H1 (cell line): ENCODE results near the gene OXLD1. TPM values are rescaled to one million over a fixed set of nuclear protein-coding genes. Genes with fewer than 3 reads are reported as not detected.

ENCODE experiments used
- CTCF ChIA-PET: fragments of 300-600 bp; sonication (Branson Sonifier 250); formaldehyde crosslinking; loops from one replicate; lab custom pipeline; 2021; ENCODE audit not compliant: partially characterized antibody; lab: Charles Lee
- POLR2A ChIA-PET: fragments of 300-600 bp; sonication (Branson Sonifier 250); formaldehyde crosslinking; loops from one replicate; lab custom pipeline; 2021; ENCODE audit warnings: inconsistent platforms; ENCODE audit not compliant: partially characterized antibody; lab: Charles Lee
- DNase-seq, 2 experiments: peaks; one replicate each; pipeline versions ENCODE4 v3.0.0 to v3.0.0-alpha.2; 2010 to 2022; ENCODE audit warnings: low spot score in 2 of 2, low read depth in 1 of 2, mixed read lengths in 1 of 2
- FAIRE-seq: peaks from 2 replicates; lab custom pipeline; 2011; peaks lifted over from hg19 to GRCh38; lab: Jason Lieb, UNC
- H2AFZ ChIP-seq: 2 replicates; pipeline ENCODE4 v1.8.1; 2012; ENCODE audit warnings: low read length, inconsistent platforms
- H2AK5ac ChIP-seq: 2 replicates; pipeline ENCODE4 v1.6.1; 2013; ENCODE audit warnings: low read depth, low read length
- H2BK120ac ChIP-seq: replicated peaks from 2 replicates; pipeline ENCODE3; 2013; ENCODE audit warnings: low read depth, low read length, inconsistent platforms
- H2BK12ac ChIP-seq: 2 replicates; pipeline ENCODE4 v1.6.1; 2013; ENCODE audit warnings: low read depth, low read length
- H2BK15ac ChIP-seq: 2 replicates; pipeline ENCODE4 v1.6.1; 2013; ENCODE audit warnings: low read length
- H2BK20ac ChIP-seq: 2 replicates; pipeline ENCODE4 v1.6.1; 2013; ENCODE audit warnings: low read length
- H2BK5ac ChIP-seq: 2 replicates; pipeline ENCODE4 v1.6.1; 2013; ENCODE audit warnings: low read depth, low read length
- H3K14ac ChIP-seq: 2 replicates; pipeline ENCODE4 v1.6.1; 2013; ENCODE audit warnings: inconsistent platforms; ENCODE audit not compliant: insufficient read length
- H3K18ac ChIP-seq: 2 replicates; pipeline ENCODE4 v1.6.1; 2013; ENCODE audit warnings: low read length; ENCODE audit errors: extremely low read depth
- H3K23ac ChIP-seq: 2 replicates; pipeline ENCODE4 v1.6.1; 2013; ENCODE audit warnings: inconsistent platforms; ENCODE audit not compliant: insufficient read length
- H3K23me2 ChIP-seq: 2 replicates; pipeline ENCODE4 v1.6.1; 2013; ENCODE audit warnings: low read depth, low read length
- H3K27ac ChIP-seq: 2 replicates; pipeline ENCODE4 v1.6.1; 2011; ENCODE audit warnings: low read depth, low read length, inconsistent platforms
- H3K27me3 ChIP-seq, 4 experiments: replicated peaks in 1 of 4; 1 replicate in 1 of 4; 2 replicates in 3 of 4; pipeline versions ENCODE4 v1.6.1 to v1.8.1; 2011 to 2013; ENCODE audit warnings: low read length in 3 of 4, mild to moderate bottlenecking in 3 of 4, inconsistent platforms in 2 of 4, mixed read lengths in 2 of 4, moderate library complexity in 1 of 4; ENCODE audit not compliant: control insufficient read depth in 3 of 4, insufficient read depth in 3 of 4; ENCODE audit errors: extremely low read depth in 1 of 4
- H3K36me3 ChIP-seq, 4 experiments: 2 replicates each; pipeline versions ENCODE4 v1.6.1 to v1.8.1; 2011 to 2013; ENCODE audit warnings: mild to moderate bottlenecking in 4 of 4, low read length in 3 of 4, moderate library complexity in 2 of 4, control low read depth in 1 of 4, inconsistent platforms in 1 of 4; ENCODE audit not compliant: insufficient read depth in 4 of 4, control insufficient read depth in 2 of 4
- H3K4ac ChIP-seq: replicated peaks from 2 replicates; pipeline ENCODE3; 2013; ENCODE audit warnings: low read length, low read depth, mixed read lengths, inconsistent platforms; ENCODE audit not compliant: insufficient read length
- H3K4me1 ChIP-seq, 4 experiments: replicated peaks in 1 of 4; 1 replicate in 1 of 4; 2 replicates in 3 of 4; pipeline versions ENCODE4 v1.6.1 to v1.8.1; 2011 to 2013; ENCODE audit warnings: low read length in 3 of 4, inconsistent platforms in 2 of 4, mixed read lengths in 1 of 4; ENCODE audit not compliant: insufficient read depth in 4 of 4, control insufficient read depth in 3 of 4
- H3K4me2 ChIP-seq, 2 experiments: 2 replicates each; pipeline versions ENCODE4 v1.6.1 to v1.8.1; 2011 to 2013; ENCODE audit warnings: low read depth in 2 of 2, low read length in 2 of 2, control low read depth in 1 of 2, inconsistent platforms in 1 of 2, mild to moderate bottlenecking in 1 of 2; ENCODE audit not compliant: insufficient read depth in 1 of 2
- H3K4me3 ChIP-seq, 4 experiments: fragments of 200-600, 300-600 bp in 1 of 4; sonication (generic), shearing (Covaris generic), sonication (Bioruptor Twin) in 1 of 4; 2 replicates each; pipeline versions ENCODE4 v1.5.1 to v1.8.1; 2011 to 2016; ENCODE audit warnings: low read length in 4 of 4, low read depth in 3 of 4, control low read depth in 2 of 4, inconsistent platforms in 2 of 4, mild to moderate bottlenecking in 2 of 4, mixed read lengths in 1 of 4, moderate library complexity in 1 of 4; ENCODE audit not compliant: insufficient read depth in 2 of 4; ENCODE audit errors: extremely low read depth in 1 of 4
- H3K56ac ChIP-seq: replicated peaks from 2 replicates; pipeline ENCODE3; 2013; ENCODE audit warnings: low read depth, mild to moderate bottlenecking, mixed read lengths, low read length, inconsistent platforms; ENCODE audit not compliant: insufficient read length
- H3K79me1 ChIP-seq: 2 replicates; pipeline ENCODE4 v1.6.1; 2013; ENCODE audit warnings: low read depth, low read length, control low read depth
- H3K79me2 ChIP-seq, 2 experiments: 2 replicates each; pipeline versions ENCODE4 v1.6.1 to v1.8.1; 2012 to 2013; ENCODE audit warnings: low read length in 2 of 2, mild to moderate bottlenecking in 2 of 2, inconsistent platforms in 1 of 2; ENCODE audit not compliant: insufficient read depth in 2 of 2, control insufficient read depth in 1 of 2
- H3K9ac ChIP-seq, 4 experiments: replicated peaks in 1 of 4; 1 replicate in 1 of 4; 2 replicates in 3 of 4; pipeline versions ENCODE4 v1.6.1 to v1.8.1; 2011 to 2013; ENCODE audit warnings: low read depth in 3 of 4, low read length in 3 of 4, control low read depth in 2 of 4, mild to moderate bottlenecking in 2 of 4, moderate library complexity in 2 of 4, inconsistent platforms in 1 of 4; ENCODE audit errors: extremely low read depth in 1 of 4
- H3K9me3 ChIP-seq, 2 experiments: 2 replicates each; pipeline versions ENCODE4 v1.6.1 to v1.8.1; 2012 to 2013; ENCODE audit warnings: mild to moderate bottlenecking in 2 of 2, moderate library complexity in 2 of 2, control low read depth in 1 of 2, inconsistent platforms in 1 of 2, low read depth in 1 of 2, low read length in 1 of 2, mixed read lengths in 1 of 2; ENCODE audit not compliant: insufficient read depth in 2 of 2
- H4K20me1 ChIP-seq, 2 experiments: replicated peaks in 1 of 2; 2 replicates each; pipeline versions ENCODE3 to v1.8.1; 2011 to 2013; ENCODE audit warnings: inconsistent platforms in 2 of 2, low read length in 2 of 2, mild to moderate bottlenecking in 1 of 2; ENCODE audit not compliant: insufficient read depth in 2 of 2, control insufficient read depth in 1 of 2
- H4K5ac ChIP-seq: 2 replicates; pipeline ENCODE4 v1.6.1; 2013; ENCODE audit warnings: low read length, low read depth, mixed read lengths, inconsistent platforms; ENCODE audit not compliant: insufficient read length
- H4K8ac ChIP-seq: 2 replicates; pipeline ENCODE4 v1.8.0; 2013; ENCODE audit warnings: mild to moderate bottlenecking, moderate library complexity, low read length, inconsistent platforms; ENCODE audit not compliant: insufficient read depth; ENCODE audit errors: extremely low read depth
- H4K91ac ChIP-seq: replicated peaks from 2 replicates; pipeline ENCODE3; 2013; ENCODE audit warnings: low read length, mixed read lengths, inconsistent platforms; ENCODE audit not compliant: insufficient read length
- CEBPB ChIP-seq: IDR thresholded peaks from 2 replicates; pipeline ENCODE4 v1.6.1; 2012; ENCODE audit warnings: low read depth, low read length
- CHD1 ChIP-seq: IDR thresholded peaks from 2 replicates; pipeline ENCODE4 v1.6.1; 2012; ENCODE audit warnings: low read depth, low read length, improper control_type of control experiment
- CTBP2 ChIP-seq: IDR thresholded peaks from 2 replicates; pipeline ENCODE4 v1.7.0; 2011; ENCODE audit warnings: borderline replicate concordance, mild to moderate bottlenecking, moderate library complexity, mixed read lengths, low read length; ENCODE audit not compliant: insufficient read depth, insufficient read length
- EP300 ChIP-seq, 2 experiments: IDR thresholded peaks; 1 replicate in 1 of 2; 2 replicates in 1 of 2; pipeline ENCODE4 v1.6.1; 2011 to 2012; ENCODE audit warnings: low read depth in 2 of 2, low read length in 2 of 2, mild to moderate bottlenecking in 2 of 2, borderline replicate concordance in 1 of 2, inconsistent platforms in 1 of 2, moderate library complexity in 1 of 2
- HDAC2 ChIP-seq, 2 experiments: fragments of 300-600 bp in 1 of 2; sonication (generic) in 1 of 2; IDR thresholded peaks; 2 replicates each; pipeline ENCODE4 v1.6.1; 2011 to 2012; ENCODE audit warnings: low read depth in 2 of 2, low read length in 2 of 2, mild to moderate bottlenecking in 2 of 2, moderate library complexity in 2 of 2, borderline replicate concordance in 1 of 2, inconsistent platforms in 1 of 2
- NRF1 ChIP-seq: IDR thresholded peaks from 2 replicates; pipeline ENCODE4 v1.6.1; 2011; ENCODE audit warnings: mild to moderate bottlenecking, low read depth, low read length, improper control_type of control experiment
- PHF8 ChIP-seq: fragments of 200-600 bp; sonication (generic); conservative IDR thresholded peaks from 2 replicates; pipeline ENCODE4 v1.7.1; 2012; ENCODE audit warnings: low read depth, mild to moderate bottlenecking, inconsistent platforms, low read length, moderate library complexity
- TEAD4 ChIP-seq: IDR thresholded peaks from 2 replicates; pipeline ENCODE4 v1.6.1; 2012; ENCODE audit warnings: low read depth, low read length, inconsistent platforms, mixed read lengths
- WGBS, 2 experiments: shearing (Covaris generic) in 1 of 2; methylation state at CpG; one replicate each; pipeline versions ENCODE4 v1.1.6 to v1.1.7; 2013 to 2015; ENCODE audit warnings: low lambda C conversion rate in 2 of 2, mixed read lengths in 2 of 2, inconsistent platforms in 1 of 2, low coverage in 1 of 2, missing lambda C conversion rate in 1 of 2; ENCODE audit not compliant: insufficient replicate concordance in 2 of 2, insufficient coverage in 1 of 2, insufficient read length in 1 of 2; ENCODE audit errors: extremely low coverage in 1 of 2, missing lambda C conversion rate in 1 of 2; 5-methylcytosine and 5-hydroxymethylcytosine counted together
- polyA plus RNA-seq, 7 experiments: library from polyadenylated mRNA; depleted of rRNA in 3 of 7; stranded (reverse) in 5 of 7; unstranded in 2 of 7; fragments of >200 nt in 5 of 7; fragments of 200-250 nt in 2 of 7; gene quantifications; 1 replicate in 5 of 7; 2 replicates in 1 of 7; 4 replicates in 1 of 7; pipeline versions ENCODE4 v1.2.1 to v1.2.3, GENCODE V29; 2011 to 2013; ENCODE audit warnings: missing spikeins in 2 of 7, mixed read lengths in 2 of 7
- total RNA-seq: library from RNA; stranded (reverse); fragmentation: NEBNext Ultra II Directional; extraction: Animal tissue kit (Norgen Biotek cat#: 25700); gene quantifications from 2 replicates; pipeline ENCODE4 v1.2.1, GENCODE V29; 2021

The OXLD1 gene
- total and polyA plus RNA-seq, 2 of the 8 experiments (the other 6 are each of a cell fraction or from before 2014, with no cell fraction given) = 41.5 to 61.9 TPM

DNA sequence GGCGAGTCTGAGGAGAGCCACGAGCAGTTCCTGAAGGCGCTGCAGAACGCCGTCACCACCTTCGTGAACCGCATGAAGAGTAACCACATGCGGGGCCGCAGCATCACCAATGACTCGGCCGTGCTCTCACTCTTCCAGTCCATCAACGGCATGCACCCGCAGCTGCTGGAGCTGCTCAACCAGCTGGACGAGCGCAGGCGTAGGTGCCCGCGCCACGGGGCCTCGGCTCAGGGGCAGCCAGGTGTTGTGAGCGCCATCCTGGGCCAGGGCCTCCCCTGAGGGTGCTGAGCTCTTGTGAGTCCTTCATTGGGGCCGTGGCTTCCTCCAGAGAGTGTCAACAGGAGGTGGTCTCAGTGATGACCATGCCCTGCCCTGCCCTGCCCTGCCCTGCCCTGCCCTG is 29.4 kb upstream of the OXLD1 start:
- H2BK12ac ChIP-seq = no peak overlapping the region
- H3K23me2 ChIP-seq = no peaks in the 10 kb centered on the region
- no peak overlapping the region for H2AK5ac ChIP-seq
- H3K9me3 ChIP-seq = no peaks in the 10 kb centered on the region
- H3K4ac ChIP-seq = no peak overlapping the region
- 97% methylated on average over 22 of the region's 22 CpGs; no CpG with 5 or more reads in 1 of the 2 experiments for WGBS, 2 experiments
- H3K14ac ChIP-seq = no peak overlapping the region
- no peak overlapping the region for H4K91ac ChIP-seq
- no peak overlapping the region for H3K18ac ChIP-seq
- no peak overlapping the region for H3K23ac ChIP-seq
- peaks cover 2% of the 10 kb centered on the region for H3K79me1 ChIP-seq
- H3K56ac ChIP-seq = no peak overlapping the region
- no peak for DNase-seq
- no peak overlapping the region for H2BK5ac ChIP-seq
- H2AFZ ChIP-seq = no peak overlapping the region
- no peak overlapping the region for H4K5ac ChIP-seq
- peaks cover 0 to 3% of the 10 kb centered on the region in 2 experiments; a peak in 1 of 4 replicates for H3K79me2 ChIP-seq
- no peaks in the 10 kb centered on the region for H3K4me1 ChIP-seq
- no peak overlapping the region for H2BK15ac ChIP-seq
- H2BK120ac ChIP-seq = no peak overlapping the region
- H3K27ac ChIP-seq = no peak overlapping the region
- H3K36me3 ChIP-seq = peaks cover 2 to 47% (median 30%) of the 10 kb centered on the region in 4 experiments; a peak in 6 of 8 replicates
- CTCF ChIA-PET = interaction anchor here (0.6 to 2.0 kb wide), 8 partner anchors 11 to 398 kb away, joined by 3 to 5 read pairs (median 4); no protein-coding TSS in a partner anchor
- no peak for FAIRE-seq
- peak overlapping the region; percentile 57; the same call in 1 of the 2 replicates for H4K8ac ChIP-seq
- POLR2A ChIA-PET = interaction anchor here (1.0 to 28.4 kb wide), 6 partner anchors 13 to 29 kb away, joined by 3 to 436 read pairs (median 7); partner anchors contain the start of genes ARL16, CCDC137, HGS and MRPL12
- H3K9ac ChIP-seq = no peak overlapping the region
- no peak overlapping the region for H2BK20ac ChIP-seq
- H4K20me1 ChIP-seq = peaks cover 6 to 9% of the 10 kb centered on the region in 2 experiments
- H3K4me2 ChIP-seq = no peak overlapping the region
- no peak overlapping the region for H3K4me3 ChIP-seq
- H3K27me3 ChIP-seq = no peaks in the 10 kb centered on the region
- TF ChIP-seq HDAC2 (IDR thresholded peaks at IDR 0.05; ENCODE audit: borderline replicate concordance in 1 of 2, low read depth in 2 of 2, low read length in 2 of 2) (no peak), CEBPB (no peak), CTBP2 (no peak), PHF8 (no peak), TEAD4 (no peak), EP300 (IDR thresholded peaks at IDR 0.05; ENCODE audit: borderline replicate concordance in 1 of 2, low read depth in 2 of 2, low read length in 2 of 2) (no peak), NRF1 (no peak), CHD1 (no peak)
